ENCODE results near the gene RTBDN.

RTBDN gene

DNA sequence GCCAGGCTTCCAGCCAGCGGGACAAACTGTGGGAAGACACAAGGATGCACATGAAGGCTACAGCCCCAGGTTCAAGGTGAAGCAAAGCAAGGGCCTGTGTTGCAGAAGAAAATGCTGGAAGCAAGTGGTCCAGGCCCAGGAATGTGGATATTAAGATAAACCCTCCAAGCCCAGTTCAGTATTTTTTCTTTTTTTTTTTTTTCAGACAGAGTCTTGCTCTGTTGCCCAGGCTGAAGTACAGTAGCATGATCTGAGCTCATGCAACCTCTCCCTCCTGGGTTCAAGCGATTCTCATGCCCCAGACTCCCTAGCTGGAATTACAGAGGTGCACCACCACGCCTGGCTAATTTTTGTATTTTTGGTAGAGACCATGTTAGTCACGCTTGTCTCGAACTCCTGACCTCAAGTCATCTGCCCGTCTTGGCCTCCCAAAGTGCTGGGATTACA lies 37.2 kb downstream of the RTBDN start:
- H3K4me3 ChIP-seq (ENCODE audit: low read depth, low read length) = no peak overlapping the region
- TF ChIP-seq, protein P1, sequence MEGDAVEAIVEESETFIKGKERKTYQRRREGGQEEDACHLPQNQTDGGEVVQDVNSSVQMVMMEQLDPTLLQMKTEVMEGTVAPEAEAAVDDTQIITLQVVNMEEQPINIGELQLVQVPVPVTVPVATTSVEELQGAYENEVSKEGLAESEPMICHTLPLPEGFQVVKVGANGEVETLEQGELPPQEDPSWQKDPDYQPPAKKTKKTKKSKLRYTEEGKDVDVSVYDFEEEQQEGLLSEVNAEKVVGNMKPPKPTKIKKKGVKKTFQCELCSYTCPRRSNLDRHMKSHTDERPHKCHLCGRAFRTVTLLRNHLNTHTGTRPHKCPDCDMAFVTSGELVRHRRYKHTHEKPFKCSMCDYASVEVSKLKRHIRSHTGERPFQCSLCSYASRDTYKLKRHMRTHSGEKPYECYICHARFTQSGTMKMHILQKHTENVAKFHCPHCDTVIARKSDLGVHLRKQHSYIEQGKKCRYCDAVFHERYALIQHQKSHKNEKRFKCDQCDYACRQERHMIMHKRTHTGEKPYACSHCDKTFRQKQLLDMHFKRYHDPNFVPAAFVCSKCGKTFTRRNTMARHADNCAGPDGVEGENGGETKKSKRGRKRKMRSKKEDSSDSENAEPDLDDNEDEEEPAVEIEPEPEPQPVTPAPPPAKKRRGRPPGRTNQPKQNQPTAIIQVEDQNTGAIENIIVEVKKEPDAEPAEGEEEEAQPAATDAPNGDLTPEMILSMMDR (IDR thresholded peaks at IDR 0.05; ENCODE audit: borderline replicate concordance, insufficient read depth, low read depth, low read length) = no peak

DNA sequence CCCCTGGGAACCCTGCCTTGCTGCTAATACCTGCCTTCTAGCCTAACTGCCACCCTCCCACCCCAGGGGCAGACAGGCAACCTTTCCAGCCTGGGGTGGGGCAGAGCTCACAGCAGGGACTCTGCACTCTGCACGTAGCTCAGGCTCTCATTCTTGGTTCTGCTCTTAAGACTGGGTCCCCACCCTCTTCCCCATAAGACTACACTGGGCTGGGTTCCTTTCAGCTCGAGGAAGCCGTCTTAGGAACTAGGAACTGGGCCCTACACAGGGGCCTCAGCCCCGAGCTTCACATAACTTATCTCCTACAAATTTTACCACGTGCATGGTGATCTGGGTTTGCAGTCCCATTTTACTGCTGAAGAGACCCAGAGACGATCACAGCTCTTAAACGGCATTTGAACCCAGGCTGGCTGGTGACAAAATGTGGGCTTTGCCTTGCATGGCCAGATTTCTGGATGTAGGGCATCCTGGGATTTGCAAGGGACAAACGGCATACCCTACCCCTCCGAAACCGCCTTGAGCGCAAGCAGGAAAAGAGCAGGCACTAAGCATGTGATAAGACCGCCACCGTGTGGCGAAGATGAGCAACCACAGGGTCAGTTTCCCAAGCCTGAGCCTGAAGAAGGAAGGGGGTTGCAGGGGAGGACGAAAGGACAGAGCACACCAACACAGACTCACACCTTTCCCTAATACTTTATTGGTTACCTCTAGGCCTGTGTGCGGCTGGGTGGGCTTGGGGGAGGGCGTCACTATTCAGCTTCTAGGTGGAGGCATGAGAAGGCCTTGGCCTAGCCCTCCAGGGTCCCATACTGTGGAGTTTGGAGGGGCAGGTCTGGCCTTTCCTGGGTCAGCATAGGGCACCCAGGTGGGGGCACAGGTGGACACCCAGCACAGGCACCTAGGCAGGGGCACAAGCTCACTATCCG lies 38.0 kb downstream of the RTBDN start:
- TF ChIP-seq, protein P1 (IDR thresholded peaks at IDR 0.05; ENCODE audit: borderline replicate concordance, insufficient read depth, low read depth, low read length) = peak; percentile 89
- H3K4me3 ChIP-seq (ENCODE audit: low read depth, low read length) = no peak overlapping the region

DNA sequence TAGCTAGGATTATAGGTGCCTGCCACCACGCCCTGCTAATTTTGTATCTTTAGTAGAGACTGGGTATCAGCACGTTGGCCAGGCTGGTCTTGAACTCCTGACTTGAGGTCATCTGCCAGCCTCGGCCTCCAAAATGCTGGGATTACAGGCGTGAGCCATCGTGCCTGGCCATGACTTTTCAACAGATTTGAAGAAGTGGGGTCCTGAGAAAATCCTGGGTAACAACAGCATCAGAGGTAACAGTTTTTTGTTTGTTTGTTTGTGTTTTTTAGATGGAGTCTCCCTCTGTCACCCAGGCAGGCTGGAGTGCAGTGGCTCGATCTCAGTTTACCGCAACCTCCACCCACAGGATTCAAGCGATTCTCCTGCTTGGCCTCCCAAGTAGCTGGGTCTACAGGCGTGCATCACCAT lies 39.4 kb downstream of the RTBDN start:
- TF ChIP-seq, protein P1 (IDR thresholded peaks at IDR 0.05; ENCODE audit: borderline replicate concordance, insufficient read depth, low read depth, low read length) = no peak
- H3K4me3 ChIP-seq (ENCODE audit: low read depth, low read length) = no peak overlapping the region

DNA sequence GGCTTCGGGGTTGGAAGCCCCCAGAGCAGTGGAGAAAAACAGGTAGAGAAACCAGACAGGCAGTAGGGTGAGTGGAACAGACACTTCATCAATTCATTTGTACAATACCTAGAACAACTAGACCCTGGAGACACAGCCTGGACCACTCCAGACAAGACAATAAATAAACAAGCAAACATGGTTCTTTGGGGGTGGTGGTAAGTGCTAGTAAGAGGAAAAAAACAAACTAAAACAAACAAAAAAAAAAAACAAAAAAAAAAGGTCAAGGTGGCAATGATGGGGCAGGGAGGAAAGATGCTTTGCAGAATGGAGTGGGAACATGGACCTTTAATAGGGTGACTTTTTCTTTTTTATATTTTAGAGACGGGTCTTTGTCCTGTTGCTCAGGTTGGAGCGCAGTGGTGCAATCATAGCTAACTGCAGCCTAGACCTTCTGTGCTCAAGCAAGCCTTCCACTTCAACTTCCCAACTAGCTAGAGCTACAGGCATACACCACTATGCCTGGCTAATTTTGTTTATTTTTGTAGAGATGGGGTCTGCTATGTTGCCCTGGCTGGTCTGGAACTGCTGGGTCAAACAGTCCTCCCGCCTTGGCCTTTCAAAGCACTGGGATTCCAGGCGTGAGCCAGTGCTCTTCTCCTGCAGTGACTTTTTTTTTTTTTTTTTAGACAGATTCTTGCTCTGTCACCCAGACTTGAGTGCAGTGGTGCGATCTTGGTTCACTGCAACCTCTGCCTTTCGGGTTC lies 40.0 kb downstream of the RTBDN start:
- TF ChIP-seq, protein P1 (IDR thresholded peaks at IDR 0.05; ENCODE audit: borderline replicate concordance, insufficient read depth, low read depth, low read length) = no peak
- peak overlapping the region; percentile 95 for H3K4me3 ChIP-seq (ENCODE audit: low read depth, low read length)

DNA sequence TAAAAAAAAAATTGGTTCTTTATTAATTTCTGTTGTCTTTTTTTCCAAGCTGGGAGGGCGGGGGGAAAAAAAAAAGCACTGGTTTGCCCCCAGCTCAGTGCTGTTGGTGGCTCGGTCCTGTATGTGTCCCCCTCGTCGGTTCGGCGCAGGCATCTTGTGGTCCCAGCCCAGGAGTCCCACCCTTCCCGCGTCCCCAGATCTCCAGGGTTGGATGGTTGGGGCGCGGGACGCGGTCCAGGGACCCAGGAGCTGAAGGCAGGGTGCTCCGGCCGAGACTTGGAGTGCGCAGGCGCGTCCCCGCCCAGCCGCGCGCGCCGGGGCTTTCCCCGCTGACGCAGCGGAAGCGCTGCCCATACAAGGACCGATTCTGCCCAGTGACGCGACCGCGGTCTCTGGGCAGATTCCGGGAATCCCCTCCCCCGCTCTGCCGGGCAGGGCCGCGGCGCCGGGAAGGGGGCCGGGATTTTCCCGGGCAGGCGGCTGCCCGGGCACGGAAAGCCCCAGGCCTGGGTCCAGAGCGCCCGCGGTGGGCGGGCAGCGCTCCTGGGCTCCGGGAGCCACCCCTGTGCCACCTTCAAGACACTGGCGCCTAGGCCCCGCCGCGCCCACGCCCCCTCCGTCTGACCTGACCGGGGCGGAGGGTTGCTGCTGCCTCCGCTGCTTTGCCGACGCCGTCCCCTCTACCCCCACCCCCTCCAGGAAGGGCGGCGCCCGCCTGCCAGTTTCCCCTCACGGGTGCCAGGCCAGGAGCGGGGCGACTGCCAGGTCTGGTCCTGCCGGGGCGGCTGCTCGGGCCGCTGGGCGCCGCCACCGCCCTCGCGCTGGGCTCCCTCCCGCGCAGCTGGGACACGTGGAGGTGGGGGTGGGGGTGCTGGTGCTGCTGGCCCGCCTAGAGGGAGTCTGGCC lies 40.8 kb downstream of the RTBDN start:
- TF ChIP-seq, protein P1 (IDR thresholded peaks at IDR 0.05; ENCODE audit: borderline replicate concordance, insufficient read depth, low read depth, low read length) = 0 out of 2 replicates have a peak, but pooled peaks have one; percentile 2
- H3K4me3 ChIP-seq (ENCODE audit: low read depth, low read length) = peak overlapping the region; percentile 95

DNA sequence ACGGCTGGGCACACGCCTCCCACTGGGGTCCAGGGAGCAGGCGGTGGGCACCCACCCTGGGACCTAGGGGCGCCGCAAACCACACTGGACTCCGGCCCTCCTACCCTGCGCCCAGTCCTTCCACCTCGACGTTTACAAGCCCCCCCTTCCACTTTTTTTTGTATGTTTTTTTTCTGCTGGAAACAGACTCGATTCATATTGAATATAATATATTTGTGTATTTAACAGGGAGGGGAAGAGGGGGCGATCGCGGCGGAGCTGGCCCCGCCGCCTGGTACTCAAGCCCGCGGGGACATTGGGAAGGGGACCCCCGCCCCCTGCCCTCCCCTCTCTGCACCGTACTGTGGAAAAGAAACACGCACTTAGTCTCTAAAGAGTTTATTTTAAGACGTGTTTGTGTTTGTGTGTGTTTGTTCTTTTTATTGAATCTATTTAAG lies 41.5 kb downstream of the RTBDN start:
- TF ChIP-seq, protein P1 (IDR thresholded peaks at IDR 0.05; ENCODE audit: borderline replicate concordance, insufficient read depth, low read depth, low read length) = no peak
- peak overlapping the region; percentile 95 for H3K4me3 ChIP-seq (ENCODE audit: low read depth, low read length)
